ENCODE results near the gene AKNA.

DNA sequence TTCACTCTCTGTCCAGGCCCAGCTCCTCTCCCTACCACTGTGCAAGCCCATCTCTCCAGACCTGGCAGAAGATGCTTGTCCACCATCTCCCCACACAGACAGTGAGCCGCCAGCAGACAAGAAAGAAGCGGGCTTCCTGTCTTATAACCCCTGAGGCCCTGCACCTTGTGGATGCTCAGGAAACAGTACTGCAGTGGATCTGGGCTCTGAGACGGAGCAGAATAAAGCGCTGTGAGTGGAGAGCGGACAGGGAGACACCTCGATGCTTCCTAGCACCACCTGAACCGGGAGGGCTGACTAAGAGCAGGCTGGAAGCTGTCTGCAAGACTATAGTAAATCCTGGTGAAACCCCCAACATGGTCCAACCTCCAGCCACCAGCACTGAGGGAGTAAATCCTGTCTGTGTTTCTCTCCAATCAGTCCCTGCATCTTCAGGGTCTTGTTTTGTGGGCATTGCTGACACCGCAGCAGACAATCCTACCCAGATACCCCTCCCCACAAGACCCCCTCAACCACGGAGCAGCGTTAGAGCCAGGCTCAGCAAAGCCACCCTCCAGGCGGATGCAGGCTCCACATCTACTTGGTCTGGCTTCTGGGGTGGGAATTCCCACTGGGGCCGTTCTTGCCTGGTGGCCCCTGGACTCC lies 39.4 kb downstream of the AKNA start:
- TF ChIP-seq CTCF (IDR thresholded peaks at IDR 0.05) (no peak), POLR2AphosphoS5 (IDR thresholded peaks at IDR 0.05) (no peak)
